ENCODE measurements around the gene MAP3K21. TPM values are rescaled to one million over a fixed set of nuclear protein-coding genes. Genes with fewer than 3 reads are reported as not detected.

Gene MAP3K21
- 36.6 TPM for polyA plus RNA-seq (ENCODE audit: insufficient read length)
- long read RNA-seq, donor 1, full-length matches to known transcripts: 3 of 8 reads
- long read RNA-seq, donor 1, partial matches to known transcripts: 5 of 8 reads
- long read RNA-seq, donor 1, other reads (novel, unspliced or antisense): 0 of 8 reads
- long read RNA-seq, donor 2, full-length matches to known transcripts: 1 of 6 reads
- long read RNA-seq, donor 2, partial matches to known transcripts: 5 of 6 reads
- long read RNA-seq, donor 2, other reads (novel, unspliced or antisense): 0 of 6 reads
- long read RNA-seq, donor 3, partial matches to known transcripts: 22 of 23 reads
- long read RNA-seq, donor 3, other reads (novel, unspliced or antisense): 0 of 23 reads
- long read RNA-seq, donor 4: 0 reads
- long read RNA-seq, donor 5, full-length matches to known transcripts: 4 of 4 reads
- long read RNA-seq, donor 5, partial matches to known transcripts: 0 of 4 reads
- long read RNA-seq, donor 5, other reads (novel, unspliced or antisense): 0 of 4 reads
- long read RNA-seq, donor 6, full-length matches to known transcripts: 3 of 3 reads
- long read RNA-seq, donor 6, partial matches to known transcripts: 0 of 3 reads
- long read RNA-seq, donor 6, other reads (novel, unspliced or antisense): 0 of 3 reads
- long read RNA-seq, donor 7, full-length matches to known transcripts: 2 of 7 reads
- long read RNA-seq, donor 7, partial matches to known transcripts: 5 of 7 reads
- long read RNA-seq, donor 7, other reads (novel, unspliced or antisense): 0 of 7 reads
- long read RNA-seq, donor 8, full-length matches to known transcripts: 4 of 4 reads
- long read RNA-seq, donor 8, partial matches to known transcripts: 0 of 4 reads
- long read RNA-seq, donor 8, other reads (novel, unspliced or antisense): 0 of 4 reads

DNA sequence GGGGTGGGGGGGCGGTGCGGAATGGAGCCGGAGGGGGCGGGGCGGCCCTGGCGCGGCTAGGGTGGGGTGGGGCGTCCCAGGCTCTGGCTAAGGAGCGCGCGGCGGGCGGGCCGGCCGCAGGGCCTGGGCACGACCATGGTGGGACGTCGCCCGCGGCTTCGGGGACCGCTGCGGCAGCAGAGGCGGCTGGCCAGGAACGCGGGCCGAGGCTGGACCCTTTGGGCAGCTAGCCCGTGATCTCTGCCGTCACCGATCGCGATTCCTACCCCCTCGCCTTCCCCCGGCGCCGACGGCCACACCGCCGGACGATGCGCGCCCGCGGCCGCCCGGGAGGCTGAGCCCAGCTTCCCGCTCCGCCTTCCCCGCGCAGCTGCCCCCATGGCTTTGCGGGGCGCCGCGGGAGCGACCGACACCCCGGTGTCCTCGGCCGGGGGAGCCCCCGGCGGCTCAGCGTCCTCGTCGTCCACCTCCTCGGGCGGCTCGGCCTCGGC lies at the start of gene MAP3K21:
Gene MAP3K21, plus strand, starts transcription at position 74 of the 491 bp plus-strand sequence. Its CDS starts 305 bp downstream, at position 379.
- no peak for DNase-seq

DNA sequence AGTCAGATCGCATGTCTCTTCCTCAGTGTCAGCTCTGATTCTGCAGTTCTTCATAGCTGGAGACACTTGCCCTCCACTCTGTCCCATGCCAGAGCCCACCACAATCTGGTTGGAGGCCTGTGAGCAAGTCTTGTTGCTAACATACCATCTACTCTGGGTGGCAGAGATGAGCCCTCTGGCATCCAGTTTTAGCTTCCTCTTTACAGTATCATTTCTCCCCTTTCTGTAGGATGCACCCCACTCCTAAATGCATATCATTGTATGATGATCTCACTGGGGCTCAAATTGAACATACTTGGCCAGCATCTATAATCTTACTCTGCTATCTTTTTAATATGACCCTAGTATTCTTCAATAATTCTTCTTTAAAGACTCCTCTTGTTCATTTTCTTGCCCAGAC lies 48.9 kb upstream of the MAP3K21 start:
- no peak for DNase-seq

- no peak for DNase-seq
These were observed 47.6 kb upstream of the MAP3K21 start for GRCh38 chr1:233279971-233280370.

DNA sequence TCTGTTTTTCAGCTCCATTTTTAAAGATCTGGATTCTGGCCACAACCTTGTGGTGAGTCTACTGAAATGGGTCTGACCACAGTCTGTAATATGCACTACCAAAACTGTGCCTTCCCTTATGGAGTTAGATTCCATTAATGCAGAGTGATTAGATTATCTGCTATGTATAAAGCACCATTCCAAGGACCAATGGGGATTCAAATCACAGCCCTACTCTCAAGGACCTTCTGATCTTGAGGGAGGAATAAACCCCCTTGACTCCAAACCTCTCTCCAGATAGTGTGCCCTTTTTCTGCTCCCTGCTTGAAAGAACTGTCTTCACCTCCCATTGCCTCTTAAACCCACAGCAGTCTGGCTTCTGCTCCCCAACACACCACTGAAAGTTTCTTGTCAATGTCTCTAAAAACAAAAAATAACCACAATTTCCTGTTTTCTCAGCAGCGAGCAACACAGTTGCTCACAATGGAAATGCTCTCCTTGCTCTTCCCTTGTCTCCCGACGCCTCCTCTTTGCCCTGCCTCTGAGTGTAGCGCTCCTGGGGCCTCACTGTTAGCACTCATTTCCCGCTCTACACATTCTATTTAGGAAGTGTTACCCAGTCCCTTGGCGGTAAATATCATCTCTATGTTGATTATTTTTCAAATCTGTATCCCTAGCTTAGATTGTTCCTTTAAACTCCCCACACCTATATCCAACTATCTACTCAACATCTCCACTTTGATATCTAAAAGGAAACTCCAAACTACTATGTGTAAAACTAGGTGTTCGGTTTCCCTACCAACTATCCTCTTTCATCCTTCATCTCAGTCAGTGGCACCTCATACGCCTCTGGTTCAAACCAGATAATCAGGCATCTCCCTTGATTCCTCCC lies 45.6 kb upstream of the MAP3K21 start:
- DNase-seq: no peak

GRCh38 chr1:233282582-233282886 lies 45.0 kb upstream of the MAP3K21 start:
- no peak for DNase-seq

- no peak for DNase-seq
These were observed 37.8 kb upstream of the MAP3K21 start for GRCh38 chr1:233289676-233290075.

- DNase-seq: no peak
These were observed 37.0 kb upstream of the MAP3K21 start for GRCh38 chr1:233290396-233291034.

DNA sequence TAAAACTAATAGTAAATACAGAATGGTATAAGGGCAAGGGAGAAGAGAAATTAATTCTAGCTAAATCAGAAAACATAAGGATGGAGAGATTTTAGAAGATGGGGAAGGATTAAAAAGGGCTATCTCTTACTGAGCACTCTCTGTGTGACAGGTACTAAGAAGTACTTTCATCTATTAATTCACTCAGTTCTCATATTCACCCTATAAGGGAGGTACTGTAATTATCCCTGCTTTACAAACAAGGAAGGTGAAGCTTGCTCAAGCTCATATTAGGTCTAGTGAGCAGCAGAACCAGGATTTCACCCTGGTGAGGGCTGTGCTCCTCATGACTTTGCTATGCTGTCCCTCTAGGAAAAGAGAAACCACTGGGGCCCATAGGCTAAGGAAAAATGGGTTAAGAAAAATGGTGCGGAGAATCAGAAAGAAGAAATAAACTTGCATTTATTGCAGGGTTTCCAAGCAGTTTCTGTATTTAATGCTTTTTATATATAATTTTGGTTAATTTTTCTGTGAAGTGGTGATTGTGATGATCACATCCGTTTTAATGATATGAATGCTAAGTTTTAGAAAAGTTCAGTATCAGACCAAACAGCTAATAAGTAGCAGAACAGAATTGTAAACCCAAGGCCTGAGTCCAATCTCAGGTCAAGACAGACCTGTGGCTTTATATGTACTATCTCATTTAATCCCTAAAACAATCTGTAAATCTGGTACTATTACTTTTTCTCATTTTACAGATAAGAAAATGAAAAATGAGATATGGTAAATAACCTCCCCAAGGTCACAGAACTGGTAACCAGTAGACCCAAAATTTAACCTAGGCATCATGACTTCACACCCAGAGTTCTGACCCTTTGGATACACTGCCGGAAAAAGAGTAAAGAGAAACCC lies 33.7 kb upstream of the MAP3K21 start:
- no peak for DNase-seq

DNA sequence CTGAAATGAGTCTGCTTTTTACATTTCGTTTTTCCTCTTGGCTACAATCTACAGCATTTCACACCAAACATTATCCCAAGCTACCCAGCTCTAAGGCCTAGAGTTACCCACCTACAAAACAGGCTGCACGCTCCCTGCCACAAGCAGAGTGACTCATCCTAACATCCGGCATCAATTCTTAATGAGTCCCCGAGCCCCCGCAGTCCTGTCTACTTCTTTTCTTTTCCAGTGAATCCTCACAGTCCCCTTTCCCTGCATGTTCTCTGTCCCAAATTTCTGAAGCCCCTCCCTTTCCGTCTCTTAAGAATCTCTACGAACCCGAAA lies 32.6 kb upstream of the MAP3K21 start:
- DNase-seq: peak; percentile 14

DNA sequence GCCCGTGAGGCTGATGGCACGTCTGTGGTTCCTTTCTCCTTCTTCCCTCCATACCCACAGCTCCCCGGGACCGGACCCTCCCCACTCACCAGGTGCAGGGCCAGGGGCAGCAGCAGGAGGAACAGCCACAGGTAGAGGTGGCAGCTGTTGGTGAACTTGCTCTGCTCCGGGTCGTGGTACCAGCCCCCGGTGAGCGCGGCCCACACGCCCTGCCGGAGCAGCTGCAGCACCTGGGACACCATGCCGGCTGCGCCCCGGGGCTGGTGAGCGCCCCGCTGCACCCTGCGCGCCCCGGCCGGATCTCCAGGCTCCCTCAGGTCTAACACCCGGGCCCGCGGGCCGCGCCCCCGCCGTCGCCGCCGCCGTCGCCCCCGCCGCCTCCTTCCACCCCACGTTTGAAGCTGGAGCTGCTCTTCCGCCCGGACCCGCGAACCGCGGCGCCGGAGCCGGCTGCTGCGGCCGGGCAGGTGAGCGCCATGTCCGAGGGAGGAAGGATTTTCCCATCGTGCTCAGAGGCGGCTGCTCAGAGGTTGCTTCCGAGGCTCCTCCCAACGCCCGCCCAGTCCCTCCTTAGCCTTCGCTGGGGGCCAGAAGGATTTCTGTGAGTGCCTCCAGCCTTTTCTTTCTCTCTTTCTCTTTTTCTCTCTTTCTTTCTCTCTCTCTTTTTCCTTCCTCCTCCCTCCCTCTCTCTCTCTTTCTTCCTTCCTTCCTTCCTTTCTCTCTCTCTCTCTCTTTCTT lies 32.1 kb upstream of the MAP3K21 start, which contains the start of gene PCNX2:
Gene PCNX2, minus strand, starts transcription at position 489 of the 738 bp plus-strand sequence. Its CDS starts 247 bp downstream, at position 242.
- DNase-seq: peak; percentile 47

GRCh38 chr1:233295975-233296322 lies 31.6 kb upstream of the MAP3K21 start:
- no peak for DNase-seq

DNA sequence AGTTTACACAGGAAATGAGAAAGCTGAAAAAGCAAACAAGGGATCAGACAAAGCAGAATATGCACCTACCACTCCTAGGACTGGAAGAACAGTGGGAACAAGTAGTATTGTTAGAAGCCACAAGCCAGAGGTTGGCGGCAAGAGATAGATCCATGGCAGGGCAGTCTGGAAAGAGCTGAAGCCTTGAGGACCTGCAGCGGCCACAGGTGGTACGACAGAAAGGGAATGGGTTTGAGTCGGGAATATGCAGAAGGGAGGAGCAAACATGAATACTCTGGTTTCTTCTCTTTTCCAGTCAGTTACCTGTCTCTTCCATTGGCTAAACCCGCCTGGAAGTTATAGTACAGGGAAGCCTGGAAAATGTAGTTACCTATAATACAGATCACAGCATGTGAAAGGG lies 28.1 kb upstream of the MAP3K21 start:
- no peak for DNase-seq

- no peak for DNase-seq
These were observed 27.2 kb upstream of the MAP3K21 start for GRCh38 chr1:233300326-233300725.

- peak; percentile 30 for DNase-seq
These were observed 22.9 kb upstream of the MAP3K21 start for GRCh38 chr1:233304489-233305102.

GRCh38 chr1:233313434-233314155 lies 13.9 kb upstream of the MAP3K21 start:
- no peak for DNase-seq

- DNase-seq: no peak
These were observed 11.7 kb upstream of the MAP3K21 start for GRCh38 chr1:233315718-233316301.

- no peak for DNase-seq
These were observed 11.1 kb upstream of the MAP3K21 start for GRCh38 chr1:233316473-233316872.

- DNase-seq: no peak
These were observed 8.3 kb upstream of the MAP3K21 start for GRCh38 chr1:233319272-233319671.

All from left kidney (tissue), 8 donors.